ENCODE results near the gene RXRG.

RXRG gene

GRCh38 chr1:165449131-165449530, 4.2 kb upstream of the RXRG start:
- DNase-seq (ENCODE audit: low spot score): no peak

DNA sequence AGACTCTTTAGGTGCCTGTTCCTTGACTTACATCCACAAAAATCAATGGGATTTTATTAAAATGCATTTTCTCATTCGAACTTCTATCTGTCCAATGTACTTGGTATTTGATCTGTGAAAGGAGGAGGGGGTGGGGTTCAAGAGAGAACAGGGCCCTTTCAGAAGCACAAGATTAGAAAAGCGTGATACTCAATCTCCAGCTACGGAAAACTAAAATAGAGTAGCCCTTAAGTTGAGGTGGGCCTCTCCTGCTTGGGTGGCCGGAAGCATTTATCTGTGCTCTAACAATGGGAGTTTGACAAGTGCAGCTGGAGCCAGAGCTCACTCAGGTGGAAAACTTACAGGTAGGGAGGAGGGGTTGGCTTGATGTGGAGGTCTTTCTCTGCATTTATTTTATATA, 462 bp upstream of the RXRG start:
- DNase-seq (ENCODE audit: low spot score): no peak

DNA sequence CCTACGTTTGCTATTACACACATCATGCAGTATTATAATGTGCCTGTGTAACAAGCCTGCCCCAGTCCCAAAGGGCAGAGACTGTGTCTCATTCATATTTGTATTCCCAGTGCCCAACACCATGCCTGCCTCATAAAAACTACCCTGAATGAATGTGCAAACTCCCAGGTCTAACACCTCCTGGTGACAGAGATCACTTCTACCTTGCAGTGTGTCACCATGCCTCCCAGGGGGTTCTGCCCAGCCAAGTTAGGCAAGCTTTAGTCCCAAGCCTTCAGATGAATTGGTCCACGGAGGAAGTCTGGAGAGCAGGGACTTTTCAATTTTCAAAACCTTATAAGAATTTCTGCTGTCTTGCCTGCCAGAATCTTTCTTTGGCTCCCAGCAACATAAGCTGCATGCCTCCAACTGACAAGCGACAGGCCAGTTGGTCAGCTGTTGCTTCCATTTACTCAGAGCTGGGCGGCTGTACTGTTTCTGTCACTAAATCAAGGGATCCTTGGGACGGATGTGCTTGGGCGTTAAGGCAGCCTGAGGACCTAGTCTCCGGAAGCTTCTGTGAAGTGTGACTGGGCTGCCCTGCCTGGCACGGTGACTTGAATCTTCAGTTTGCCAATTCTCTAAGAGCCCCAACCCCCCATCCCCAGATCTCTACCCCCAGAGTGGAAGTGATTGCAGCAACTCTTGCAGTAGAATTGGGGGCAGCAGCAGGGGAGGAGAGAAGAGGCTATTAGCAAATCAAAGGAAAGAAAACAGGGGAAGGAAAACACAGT, 1.2 kb downstream of the RXRG start:
- no peak for DNase-seq (ENCODE audit: low spot score)

DNA sequence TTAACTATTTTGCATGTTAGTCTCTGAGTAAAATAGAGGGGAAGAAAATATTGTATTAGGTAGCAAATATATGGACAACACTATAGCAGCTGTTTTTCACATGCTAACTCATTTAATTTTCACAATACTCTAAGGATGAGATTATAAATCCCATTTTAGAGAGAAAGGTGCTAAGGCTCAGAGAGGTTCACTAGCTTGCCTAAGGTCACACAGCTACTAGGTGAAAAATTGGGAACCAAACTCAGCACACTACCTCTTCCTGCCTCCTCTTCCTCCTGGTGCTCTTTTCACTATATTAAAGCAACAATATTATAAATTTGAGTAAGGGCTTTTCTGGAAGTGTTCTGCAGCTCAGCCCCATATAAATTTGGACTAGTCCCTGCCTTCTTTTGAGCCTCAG, 2.3 kb downstream of the RXRG start:
- no peak for DNase-seq (ENCODE audit: low spot score)

- DNase-seq (ENCODE audit: low spot score): no peak
Measured at GRCh38 chr1:165442053-165442452, 2.9 kb downstream of the RXRG start.

- no peak for DNase-seq (ENCODE audit: low spot score)
Measured at GRCh38 chr1:165441166-165441880, 3.6 kb downstream of the RXRG start.

DNA sequence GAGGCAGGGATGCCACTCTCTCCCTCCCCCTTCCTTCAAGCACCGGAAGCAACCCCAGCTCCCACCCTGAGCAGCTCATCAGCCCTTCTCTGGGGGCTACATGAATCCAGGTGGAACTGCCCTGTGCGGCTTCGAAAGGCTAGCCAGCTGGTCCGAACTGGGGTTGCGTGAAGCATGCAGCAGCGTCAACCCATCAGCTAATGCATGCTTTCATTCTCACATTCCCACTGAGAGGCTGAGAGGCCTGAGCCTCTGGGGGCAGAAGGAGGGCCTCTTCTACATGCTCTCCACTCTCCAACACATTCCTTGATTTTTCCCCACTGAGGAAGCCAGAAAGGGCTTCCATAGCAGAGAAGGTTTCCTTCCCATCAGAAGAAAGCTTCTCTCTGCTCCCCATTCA, 5.6 kb downstream of the RXRG start:
- DNase-seq (ENCODE audit: low spot score): no peak

- DNase-seq (ENCODE audit: low spot score): no peak
Measured at GRCh38 chr1:165436994-165437393, 7.9 kb downstream of the RXRG start.

GRCh38 chr1:165435801-165436200, 9.1 kb downstream of the RXRG start:
- DNase-seq (ENCODE audit: low spot score): no peak

DNA sequence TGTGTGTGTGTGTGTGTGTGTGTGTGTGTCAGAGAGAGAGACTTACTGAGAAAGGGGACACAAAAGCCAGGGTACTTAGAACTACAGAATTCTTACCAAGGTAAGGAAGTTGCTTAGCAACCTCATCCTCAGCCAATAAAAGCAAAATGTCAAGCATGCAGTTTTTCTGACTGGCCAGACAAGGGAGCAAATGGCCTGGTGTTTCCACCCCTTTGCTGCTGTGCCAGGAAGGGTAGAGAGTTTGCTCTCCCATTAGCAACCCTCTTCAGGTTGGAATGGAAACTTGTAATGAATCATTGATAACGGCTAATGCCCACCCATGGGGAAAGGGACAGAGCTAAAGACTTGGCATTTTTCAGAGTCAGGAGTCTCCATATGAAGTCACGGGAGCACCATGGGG, 10.6 kb downstream of the RXRG start:
- no peak for DNase-seq (ENCODE audit: low spot score)

- DNase-seq (ENCODE audit: low spot score): no peak
Measured at GRCh38 chr1:165431079-165431478, 13.8 kb downstream of the RXRG start.

DNA sequence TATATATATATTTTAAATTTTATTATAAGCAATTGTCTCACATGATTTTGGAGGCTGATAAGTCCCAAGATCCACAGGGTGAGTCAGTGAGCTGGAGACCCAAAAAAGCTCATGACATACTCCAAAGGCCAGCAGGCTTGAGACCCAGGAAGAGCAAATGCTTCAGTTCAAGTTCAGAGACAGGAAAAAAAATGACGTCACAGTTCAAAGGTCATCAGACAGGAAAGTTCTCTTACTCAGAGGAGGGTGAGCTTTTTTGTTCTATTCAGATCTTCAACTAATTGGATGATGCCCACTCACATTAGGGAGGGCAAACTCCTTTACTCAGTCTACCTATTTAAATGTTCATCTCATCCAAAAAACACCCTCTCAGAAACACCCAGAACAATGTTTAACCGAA, 18.2 kb downstream of the RXRG start:
- no peak for DNase-seq (ENCODE audit: low spot score)

DNA sequence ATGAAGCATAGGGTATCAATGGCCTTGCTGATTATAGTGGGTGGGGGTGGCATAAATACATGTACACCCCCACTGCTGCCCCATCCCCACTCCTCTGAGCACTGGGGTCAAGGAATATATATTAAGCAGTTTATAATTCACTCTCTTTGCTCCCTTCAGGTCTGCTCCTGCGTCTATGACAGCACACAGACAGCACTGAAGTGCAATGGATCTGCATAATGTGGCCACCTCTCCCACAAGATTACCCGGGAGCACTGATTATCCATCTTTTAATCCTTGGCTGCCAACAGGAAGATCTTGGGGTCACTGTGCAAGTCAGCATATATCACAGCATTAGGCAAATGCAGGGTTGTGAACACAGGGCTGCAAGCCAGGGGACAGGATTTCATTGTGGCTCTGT, 19.3 kb downstream of the RXRG start:
- no peak for DNase-seq (ENCODE audit: low spot score)

DNA sequence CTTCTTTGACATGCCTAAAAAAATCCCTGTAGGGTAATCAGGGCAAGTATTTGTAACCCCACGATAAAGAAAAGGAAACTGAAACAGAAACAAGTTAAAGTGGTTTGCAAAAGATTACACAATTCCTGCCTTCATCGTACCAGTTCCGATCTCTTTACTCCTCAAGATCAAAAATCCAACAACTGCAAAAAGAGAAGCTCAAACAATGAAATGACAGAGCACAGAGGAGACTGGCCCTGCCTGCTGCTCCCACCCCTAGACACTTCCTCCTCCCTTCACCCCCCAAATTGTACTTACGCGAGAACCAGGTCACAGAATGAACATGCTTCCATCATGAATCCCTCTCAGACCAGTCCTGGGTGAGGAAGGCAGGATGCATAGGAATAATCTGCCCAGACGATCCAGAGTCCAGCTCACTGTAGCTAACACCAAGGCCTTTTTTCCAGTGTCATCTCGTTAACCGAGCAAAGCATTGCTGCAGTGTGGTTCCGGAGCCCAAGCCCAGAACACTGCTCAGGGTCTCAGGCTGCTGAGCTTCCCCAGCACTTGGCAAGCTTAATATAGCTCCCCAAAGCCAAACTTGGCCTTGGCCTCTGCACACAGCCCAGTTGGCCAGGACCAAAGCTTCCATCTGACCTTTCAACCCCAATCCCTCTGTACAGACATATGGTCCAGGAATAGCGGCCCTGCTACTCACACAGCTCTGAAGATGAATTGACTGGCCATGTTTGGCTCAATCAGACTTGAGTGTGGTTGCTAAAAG, 20.3 kb downstream of the RXRG start:
- DNase-seq (ENCODE audit: low spot score): peak; percentile 46

DNA sequence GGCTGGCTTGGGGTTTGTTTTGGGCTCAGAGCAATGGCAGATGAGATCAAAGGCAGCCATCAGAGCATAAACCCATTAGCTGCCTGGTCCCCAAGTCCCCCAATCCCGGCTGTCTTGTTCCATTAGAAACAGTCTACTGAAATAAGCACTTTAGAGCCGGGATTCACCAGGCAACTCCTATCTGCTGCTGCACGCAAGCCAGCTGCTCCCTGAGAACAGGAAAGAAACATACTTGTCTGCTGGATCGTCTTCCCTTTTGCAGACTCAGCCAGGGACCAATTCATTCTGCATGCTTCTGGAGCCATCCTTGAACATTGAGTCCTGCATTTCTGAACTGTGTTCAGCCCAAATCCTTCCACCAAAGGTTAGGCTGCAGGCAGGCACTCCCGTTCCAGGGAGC, 21.8 kb downstream of the RXRG start:
- DNase-seq (ENCODE audit: low spot score): no peak

- no peak for DNase-seq (ENCODE audit: low spot score)
Measured at GRCh38 chr1:165420655-165421054, 24.3 kb downstream of the RXRG start.

- DNase-seq (ENCODE audit: low spot score): no peak
Measured at GRCh38 chr1:165419839-165420238, 25.1 kb downstream of the RXRG start.

DNA sequence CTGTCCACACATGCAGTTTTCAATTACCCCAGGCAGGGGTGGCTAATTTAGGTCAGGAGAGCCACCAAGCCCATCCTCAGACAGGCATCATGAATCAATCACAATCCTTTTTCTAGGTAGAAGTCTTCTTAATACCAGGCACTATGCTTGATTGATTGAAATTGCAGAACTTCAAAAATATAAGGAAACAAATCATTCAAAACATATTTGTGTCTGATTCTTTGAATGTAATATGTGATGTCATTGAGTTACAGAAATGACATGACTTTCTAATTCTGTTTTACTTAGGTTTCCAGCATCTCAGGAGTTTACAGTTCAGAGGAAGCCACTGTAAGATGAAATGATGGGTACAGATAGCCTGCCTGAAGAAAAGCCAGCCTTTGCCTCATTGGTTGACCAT, 26.7 kb downstream of the RXRG start:
- no peak for DNase-seq (ENCODE audit: low spot score)

DNA sequence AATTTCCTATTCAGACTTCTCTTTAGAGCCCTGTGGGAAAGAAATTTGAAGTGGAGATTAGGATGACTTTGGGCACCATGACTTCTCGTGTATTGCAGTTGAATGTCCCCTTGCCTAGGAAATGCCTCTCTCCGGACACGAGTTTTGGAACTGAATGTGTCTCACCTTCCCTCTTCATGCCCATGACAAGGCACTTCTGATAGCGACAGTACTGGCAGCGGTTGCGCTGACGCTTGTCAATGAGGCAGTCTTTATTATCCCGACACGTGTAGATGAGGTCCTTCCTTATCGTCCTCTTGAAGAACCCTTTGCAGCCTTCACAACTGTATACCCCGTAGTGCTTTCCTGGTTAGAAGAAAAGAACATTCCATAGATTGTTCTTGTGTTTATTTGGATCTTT, 28.1 kb downstream of the RXRG start:
- no peak for DNase-seq (ENCODE audit: low spot score)

DNA sequence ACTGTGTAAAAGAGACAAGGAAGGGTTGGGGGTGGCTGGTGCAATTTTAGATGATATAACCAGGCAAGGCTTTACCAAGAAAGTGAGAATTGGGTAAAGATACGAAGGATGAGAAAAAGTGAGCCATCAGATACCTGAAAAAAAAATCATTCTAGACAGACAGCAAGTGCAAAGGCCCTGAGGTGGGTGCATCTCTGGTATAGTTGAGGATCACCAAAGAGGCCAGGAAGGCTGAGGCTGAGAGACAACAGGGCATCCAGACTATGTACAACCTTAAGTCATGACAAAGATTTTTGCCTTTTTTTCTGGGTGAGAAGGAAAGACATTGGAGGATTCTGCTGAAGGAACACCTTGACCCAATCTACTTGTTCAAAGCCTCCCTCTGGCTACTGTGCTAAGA, 29.9 kb downstream of the RXRG start:
- DNase-seq (ENCODE audit: low spot score): no peak

- no peak for DNase-seq (ENCODE audit: low spot score)
Measured at GRCh38 chr1:165414620-165415019, 30.3 kb downstream of the RXRG start.

DNA sequence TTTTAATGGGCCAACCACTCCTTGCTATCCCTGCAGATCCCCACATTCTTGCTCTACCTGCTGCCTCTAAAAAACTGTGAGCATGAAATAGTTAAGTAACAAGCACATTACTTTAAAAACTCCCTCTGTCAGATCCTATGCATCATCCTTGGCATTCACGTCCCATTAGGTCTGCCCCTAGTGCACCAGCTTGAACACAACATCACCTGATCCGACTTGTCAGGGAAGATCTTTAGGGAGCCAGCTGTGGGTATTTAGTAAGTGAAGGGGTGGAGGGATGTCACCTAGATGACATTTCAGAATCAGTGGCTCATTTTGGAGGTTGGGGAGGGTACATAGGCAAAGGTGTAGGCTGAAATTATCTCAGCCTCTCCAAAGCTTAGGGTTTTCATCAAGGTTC, 33.5 kb downstream of the RXRG start:
- DNase-seq (ENCODE audit: low spot score): no peak

All from cerebellar cortex (tissue), 1 donor.